HepG2 (cell line): ENCODE results near the gene ABCC3. TPM values are rescaled to one million over a fixed set of nuclear protein-coding genes. Genes with fewer than 3 reads are reported as not detected.

Experiments used
- BORCS8-MEF2B ChIP-seq: sonication (generic); formaldehyde crosslinking; IDR thresholded peaks from 2 replicates; pipeline ENCODE4 v1.8.0; 2022; ENCODE audit warnings: mild to moderate bottlenecking, missing genetic modification reagents
- CEBPB ChIP-seq: IDR thresholded peaks from 2 replicates; pipeline ENCODE4 v1.6.1; 2011; ENCODE audit warnings: low read depth, low read length, improper control_type of control experiment, borderline replicate concordance
- FLYWCH1 ChIP-seq: sonication (generic); formaldehyde crosslinking; IDR thresholded peaks from 2 replicates; pipeline ENCODE4 v1.8.1; 2023; ENCODE audit warnings: mild to moderate bottlenecking, missing genetic modification reagents
- KLF15 ChIP-seq: sonication (generic); formaldehyde crosslinking; IDR thresholded peaks from 2 replicates; pipeline ENCODE4 v1.8.1; 2023; ENCODE audit warnings: borderline replicate concordance, mild to moderate bottlenecking, inconsistent platforms, missing genetic modification reagents, mixed read lengths
- MEF2D ChIP-seq: sonication (generic); formaldehyde crosslinking; IDR thresholded peaks from 2 replicates; pipeline ENCODE4 v1.5.1; 2020; ENCODE audit warnings: mild to moderate bottlenecking, missing genetic modification reagents
- NFRKB ChIP-seq: fragments of 450-650 bp; IDR thresholded peaks from 2 replicates; pipeline ENCODE4 v1.6.1; 2017
- POLR2A ChIP-seq, 2 experiments: IDR thresholded peaks; 2 replicates each; pipeline ENCODE4 v1.6.1; 2011; ENCODE audit warnings: low read depth in 2 of 2, low read length in 2 of 2, mild to moderate bottlenecking in 1 of 2, moderate library complexity in 1 of 2; ENCODE audit not compliant: insufficient read depth in 1 of 2
- POLR2AphosphoS2 ChIP-seq: IDR thresholded peaks from 2 replicates; pipeline ENCODE4 v1.6.1; 2011; ENCODE audit warnings: low read depth, low read length, improper control_type of control experiment
- SMARCE1 ChIP-seq: fragments of 450-650 bp; IDR thresholded peaks from 2 replicates; pipeline ENCODE4 v1.6.1; 2017; ENCODE audit warnings: borderline replicate concordance
- SNAPC5 ChIP-seq: sonication (generic); formaldehyde crosslinking; IDR thresholded peaks from 2 replicates; pipeline ENCODE4 v1.8.1; 2023; ENCODE audit warnings: mild to moderate bottlenecking, missing genetic modification reagents, borderline replicate concordance
- SOX6 ChIP-seq, 2 experiments: fragments of 450-650 bp in 1 of 2; sonication (generic) in 1 of 2; formaldehyde crosslinking in 1 of 2; IDR thresholded peaks; 2 replicates each; pipeline versions ENCODE4 v1.4.0 to v1.6.1; 2017 to 2020; ENCODE audit warnings: antibody characterized with exemption in 1 of 2, mild to moderate bottlenecking in 1 of 2, missing genetic modification reagents in 1 of 2
- SYNCRIP ChIP-seq: fragments of 200-400 bp; formaldehyde crosslinking; IDR thresholded peaks from 2 replicates; pipeline ENCODE4 v1.6.1; 2018; ENCODE audit warnings: mild to moderate bottlenecking, low read depth, low read length; ENCODE audit not compliant: insufficient read depth
- THAP9 ChIP-seq: sonication (generic); formaldehyde crosslinking; IDR thresholded peaks from 2 replicates; pipeline ENCODE4; 2020; ENCODE audit warnings: missing genetic modification reagents, mild to moderate bottlenecking, borderline replicate concordance
- ZNF143 ChIP-seq: sonication (generic); formaldehyde crosslinking; IDR thresholded peaks from 2 replicates; pipeline ENCODE4 v1.4.0; 2020; ENCODE audit warnings: missing genetic modification reagents
- ZNF256 ChIP-seq: sonication (generic); formaldehyde crosslinking; conservative IDR thresholded peaks from 2 replicates; pipeline ENCODE4 v1.4.0; 2020; ENCODE audit warnings: missing genetic modification reagents
- ZNF282 ChIP-seq: fragments of 450-650 bp; IDR thresholded peaks from 2 replicates; pipeline ENCODE4 v1.6.1; 2018; ENCODE audit not compliant: partially characterized antibody
- ZNF367 ChIP-seq: sonication (generic); formaldehyde crosslinking; IDR thresholded peaks from 2 replicates; pipeline ENCODE4 v1.4.0; 2020; ENCODE audit warnings: missing genetic modification reagents, borderline replicate concordance
- ZNF552 ChIP-seq: sonication (generic); formaldehyde crosslinking; IDR thresholded peaks from 2 replicates; pipeline ENCODE4 v1.9.0; 2022; ENCODE audit warnings: missing genetic modification reagents, mild to moderate bottlenecking, borderline replicate concordance
- ZNF572 ChIP-seq: sonication (generic); formaldehyde crosslinking; IDR thresholded peaks from 2 replicates; pipeline ENCODE4 v1.5.1; 2020; ENCODE audit warnings: mild to moderate bottlenecking, missing genetic modification reagents
- polyA plus RNA-seq, 8 experiments: library from polyadenylated mRNA; depleted of rRNA in 3 of 8; stranded (reverse) in 7 of 8; unstranded in 1 of 8; fragments of >200 nt; fragmentation: Illumina TruSeq in 4 of 8; extraction: Trizol in 4 of 8; gene quantifications; 2 replicates each; pipeline versions ENCODE4 v1.2.1 to v1.2.3, GENCODE V29; 2011 to 2016; ENCODE audit warnings: low read depth in 4 of 8, missing spikeins in 1 of 8, mixed read lengths in 1 of 8; ENCODE audit not compliant: insufficient read depth in 1 of 8
- total RNA-seq, 5 experiments: library from RNA; depleted of rRNA; stranded (reverse); fragments of >200 nt; fragmentation: Illumina TruSeq; extraction: Trizol; gene quantifications; 2 replicates each; pipeline ENCODE4 v1.2.3, GENCODE V29; 2016; ENCODE audit warnings: low read depth in 1 of 5
- TF ChIP-seq, protein P1 (sequence below): sonication (generic); formaldehyde crosslinking; IDR thresholded peaks from 2 replicates; pipeline ENCODE4 v1.5.1; 2020; ENCODE audit warnings: mild to moderate bottlenecking, missing genetic modification reagents, borderline replicate concordance
- TF ChIP-seq, protein P2 (sequence below): sonication (generic); formaldehyde crosslinking; IDR thresholded peaks from 2 replicates; pipeline ENCODE4 v1.4.0; 2020; ENCODE audit warnings: mild to moderate bottlenecking, missing genetic modification reagents

The ABCC3 gene
- total and polyA plus RNA-seq, 2 of the 13 experiments (the other 11 are each of a cell fraction or from before 2014, with no cell fraction given): 25.2 to 50.7 TPM

GRCh38 chr17:50707289-50708049 lies 72.8 kb downstream of the ABCC3 start, which contains the start of gene ANKRD40 (continued):
- TF ChIP-seq, protein P1, sequence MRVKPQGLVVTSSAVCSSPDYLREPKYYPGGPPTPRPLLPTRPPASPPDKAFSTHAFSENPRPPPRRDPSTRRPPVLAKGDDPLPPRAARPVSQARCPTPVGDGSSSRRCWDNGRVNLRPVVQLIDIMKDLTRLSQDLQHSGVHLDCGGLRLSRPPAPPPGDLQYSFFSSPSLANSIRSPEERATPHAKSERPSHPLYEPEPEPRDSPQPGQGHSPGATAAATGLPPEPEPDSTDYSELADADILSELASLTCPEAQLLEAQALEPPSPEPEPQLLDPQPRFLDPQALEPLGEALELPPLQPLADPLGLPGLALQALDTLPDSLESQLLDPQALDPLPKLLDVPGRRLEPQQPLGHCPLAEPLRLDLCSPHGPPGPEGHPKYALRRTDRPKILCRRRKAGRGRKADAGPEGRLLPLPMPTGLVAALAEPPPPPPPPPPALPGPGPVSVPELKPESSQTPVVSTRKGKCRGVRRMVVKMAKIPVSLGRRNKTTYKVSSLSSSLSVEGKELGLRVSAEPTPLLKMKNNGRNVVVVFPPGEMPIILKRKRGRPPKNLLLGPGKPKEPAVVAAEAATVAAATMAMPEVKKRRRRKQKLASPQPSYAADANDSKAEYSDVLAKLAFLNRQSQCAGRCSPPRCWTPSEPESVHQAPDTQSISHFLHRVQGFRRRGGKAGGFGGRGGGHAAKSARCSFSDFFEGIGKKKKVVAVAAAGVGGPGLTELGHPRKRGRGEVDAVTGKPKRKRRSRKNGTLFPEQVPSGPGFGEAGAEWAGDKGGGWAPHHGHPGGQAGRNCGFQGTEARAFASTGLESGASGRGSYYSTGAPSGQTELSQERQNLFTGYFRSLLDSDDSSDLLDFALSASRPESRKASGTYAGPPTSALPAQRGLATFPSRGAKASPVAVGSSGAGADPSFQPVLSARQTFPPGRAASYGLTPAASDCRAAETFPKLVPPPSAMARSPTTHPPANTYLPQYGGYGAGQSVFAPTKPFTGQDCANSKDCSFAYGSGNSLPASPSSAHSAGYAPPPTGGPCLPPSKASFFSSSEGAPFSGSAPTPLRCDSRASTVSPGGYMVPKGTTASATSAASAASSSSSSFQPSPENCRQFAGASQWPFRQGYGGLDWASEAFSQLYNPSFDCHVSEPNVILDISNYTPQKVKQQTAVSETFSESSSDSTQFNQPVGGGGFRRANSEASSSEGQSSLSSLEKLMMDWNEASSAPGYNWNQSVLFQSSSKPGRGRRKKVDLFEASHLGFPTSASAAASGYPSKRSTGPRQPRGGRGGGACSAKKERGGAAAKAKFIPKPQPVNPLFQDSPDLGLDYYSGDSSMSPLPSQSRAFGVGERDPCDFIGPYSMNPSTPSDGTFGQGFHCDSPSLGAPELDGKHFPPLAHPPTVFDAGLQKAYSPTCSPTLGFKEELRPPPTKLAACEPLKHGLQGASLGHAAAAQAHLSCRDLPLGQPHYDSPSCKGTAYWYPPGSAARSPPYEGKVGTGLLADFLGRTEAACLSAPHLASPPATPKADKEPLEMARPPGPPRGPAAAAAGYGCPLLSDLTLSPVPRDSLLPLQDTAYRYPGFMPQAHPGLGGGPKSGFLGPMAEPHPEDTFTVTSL: no peak; the same call in none of the 2 replicates
- peak; percentile 85 for TF ChIP-seq THAP9 (CRISPR knock-in tag)
- TF ChIP-seq ZNF282: no peak
- no peak for TF ChIP-seq POLR2AphosphoS2
- TF ChIP-seq FLYWCH1 (CRISPR knock-in tag): no peak
- TF ChIP-seq ZNF367 (CRISPR knock-in tag): peak; percentile 56; the same call in 1 of the 2 replicates
- TF ChIP-seq MEF2D (CRISPR knock-in tag): peak; percentile 96
- TF ChIP-seq, protein P2, sequence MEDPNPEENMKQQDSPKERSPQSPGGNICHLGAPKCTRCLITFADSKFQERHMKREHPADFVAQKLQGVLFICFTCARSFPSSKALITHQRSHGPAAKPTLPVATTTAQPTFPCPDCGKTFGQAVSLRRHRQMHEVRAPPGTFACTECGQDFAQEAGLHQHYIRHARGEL: no peak
- TF ChIP-seq ZNF552 (CRISPR knock-in tag): peak; percentile 71; the same call in 1 of the 2 replicates
- peak; percentile 57 for TF ChIP-seq CEBPB
- TF ChIP-seq SMARCE1: no peak
- peak; percentile 71 for TF ChIP-seq ZNF143 (CRISPR knock-in tag)
- no peak for TF ChIP-seq NFRKB
- no peak for TF ChIP-seq SOX6 (IDR thresholded peaks at IDR 0.05)
- TF ChIP-seq SOX6 (CRISPR knock-in tag; IDR thresholded peaks at IDR 0.05): peak; percentile 36; the same call in 1 of the 2 replicates
- no peak for TF ChIP-seq ZNF572 (CRISPR knock-in tag)
- TF ChIP-seq ZNF256 (CRISPR knock-in tag): peak; percentile 40; the same call in 1 of the 2 replicates
- TF ChIP-seq SNAPC5 (CRISPR knock-in tag): no peak
- peak; percentile 42; the same call in 1 of the 2 replicates for TF ChIP-seq KLF15
- TF ChIP-seq SYNCRIP: no peak
- peak; percentile 71; the same call in 1 of the 2 replicates for TF ChIP-seq BORCS8-MEF2B (CRISPR knock-in tag)
- TF ChIP-seq POLR2A (IDR thresholded peaks at IDR 0.05; ENCODE audit: insufficient read depth in 1 of 2, low read depth in 2 of 2, low read length in 2 of 2): peak; percentile 59 to 65; a peak in 3 of 4 replicates
